Panc1 (cell line): ENCODE measurements around the gene FAM193A. TPM values are rescaled to one million over a fixed set of nuclear protein-coding genes. Genes with fewer than 3 reads are reported as not detected.

ENCODE experiments used
- ATAC-seq: fragments of 200-7000 bp; cut with Tn5 transposase; 2 replicates; pipeline ENCODE4 v1.9.1; 2020; ENCODE audit warnings: mild to moderate bottlenecking, moderate library complexity
- BruUV-seq: library from RNA; stranded (reverse); fragments of 400-500 nt; replicated peaks from 2 replicates; lab custom pipeline; 2021; lab: Mats Ljungman, UMichigan
- CTCF ChIA-PET: fragments of 300-600 bp; sonication (Branson Sonifier 250); formaldehyde crosslinking; loops from one replicate; lab custom pipeline; 2022; ENCODE audit warnings: antibody characterized with exemption; lab: Charles Lee
- POLR2A ChIA-PET: fragments of 300-600 bp; sonication (Branson Sonifier 250); formaldehyde crosslinking; loops from one replicate; lab custom pipeline; 2022; ENCODE audit warnings: antibody characterized with exemption; lab: Charles Lee
- DNase-seq: peaks from one replicate; pipeline ENCODE4 v3.0.0-alpha.2; 2010; ENCODE audit warnings: low read depth, low spot score
- H3K27ac ChIP-seq: 2 replicates; pipeline ENCODE4 v1.5.1; 2011; ENCODE audit warnings: mild to moderate bottlenecking, low read length, inconsistent platforms
- H3K27me3 ChIP-seq: fragments of 200-500 bp; sonication (Bioruptor generic); 2 replicates; pipeline ENCODE4 v1.6.0; 2014; ENCODE audit warnings: low read length, inconsistent platforms; ENCODE audit not compliant: control insufficient read depth, insufficient read depth
- H3K36me3 ChIP-seq: fragments of 200-500 bp; sonication (Bioruptor generic); 2 replicates; pipeline ENCODE4 v1.5.1; 2014; ENCODE audit warnings: inconsistent platforms, mild to moderate bottlenecking, low read length, moderate library complexity; ENCODE audit not compliant: control insufficient read depth, insufficient read depth
- H3K4me1 ChIP-seq: 2 replicates; pipeline ENCODE4 v1.5.1; 2011; ENCODE audit warnings: inconsistent platforms, mild to moderate bottlenecking, low read length, moderate library complexity; ENCODE audit not compliant: control insufficient read depth, insufficient read depth
- H3K4me3 ChIP-seq, 2 experiments: 2 replicates each; pipeline ENCODE4 v1.5.1; 2011 to 2012; ENCODE audit warnings: low read depth in 2 of 2, low read length in 2 of 2, mild to moderate bottlenecking in 2 of 2, inconsistent platforms in 1 of 2, moderate library complexity in 1 of 2
- H3K9me3 ChIP-seq: fragments of 200-500 bp; sonication (Bioruptor generic); 2 replicates; pipeline ENCODE4 v1.5.1; 2014; ENCODE audit warnings: low read depth, mild to moderate bottlenecking, inconsistent platforms, low read length, moderate library complexity; ENCODE audit not compliant: control insufficient read depth, insufficient read depth
- CTCF ChIP-seq: fragments of 450-650 bp; IDR thresholded peaks from 2 replicates; pipeline ENCODE4 v1.5.1; 2017; ENCODE audit warnings: mild to moderate bottlenecking
- POLR2AphosphoS5 ChIP-seq: IDR thresholded peaks from 2 replicates; pipeline ENCODE4 v1.6.1; 2012; ENCODE audit warnings: mild to moderate bottlenecking, low read depth, low read length, moderate library complexity
- REST ChIP-seq, 2 experiments: IDR thresholded peaks; 2 replicates each; pipeline ENCODE4 v1.6.1; 2011 to 2012; ENCODE audit warnings: low read depth in 2 of 2, control low read depth in 1 of 2, low read length in 1 of 2, mild to moderate bottlenecking in 1 of 2, moderate library complexity in 1 of 2; ENCODE audit not compliant: insufficient read depth in 1 of 2
- SIN3A ChIP-seq: IDR thresholded peaks from 2 replicates; pipeline ENCODE4 v1.6.1; 2012; ENCODE audit warnings: low read depth, mild to moderate bottlenecking, low read length, moderate library complexity, borderline replicate concordance; ENCODE audit not compliant: insufficient read depth
- TCF7L2 ChIP-seq: IDR thresholded peaks from 2 replicates; pipeline ENCODE4 v1.6.1; 2011; ENCODE audit warnings: mild to moderate bottlenecking, low read depth, low read length, inconsistent platforms
- in situ Hi-C: cut with HindIII; loops from 2 replicates; pipeline ENCODE4 v1.10.0; 2016; ENCODE audit warnings: low sequenced_read_pairs, low pct_unique_long_range_greater_than_20kb
- intact Hi-C: fragments of 100-400 bp; cut with micrococcal nuclease; formaldehyde crosslinking; loops from one replicate; pipeline ENCODE4 v1.10.0; 2022; ENCODE audit not compliant: unreplicated experiment
- total RNA-seq: library from RNA; stranded (reverse); gene quantifications from one replicate; pipeline ENCODE4 v1.2.1, GENCODE V29; 2021; ENCODE audit not compliant: unreplicated experiment

The FAM193A gene
- total RNA-seq, 1 experiment from 2014 or later: 25.7 TPM

- Histone ChIP-seq H3K27me3 (no peaks in the 10 kb centered on the region), H3K27ac (no peak overlapping the region), H3K9me3 (no peaks in the 10 kb centered on the region), H3K36me3 (no peaks in the 10 kb centered on the region), H3K4me3 (no peak overlapping the region), H3K4me1 (0 out of 2 replicates have a peak, but pooled peaks cover 4% of the 10 kb centered on the region)
- ATAC-seq (0 out of 2 replicates have a peak, but pooled peaks have one; percentile 15), DNase-seq (no peak)
- in situ Hi-C loops: no loop called here
- TF ChIP-seq REST (IDR thresholded peaks at IDR 0.05; ENCODE audit: insufficient read depth in 1 of 2, low read depth in 2 of 2, low read length in 1 of 2): no peak
- TF ChIP-seq SIN3A: no peak
- TF ChIP-seq POLR2AphosphoS5: no peak
- TF ChIP-seq TCF7L2: no peak
- TF ChIP-seq CTCF: no peak
- BruUV-seq: no TSS peak
- POLR2A ChIA-PET: no interaction called here
- intact Hi-C loops: loop anchor here (10.0 kb wide), 1 partner anchor 174 kb away; no protein-coding TSS in a partner anchor
- CTCF ChIA-PET: no interaction called here
Observed at GRCh38 chr4:2761035-2761923, 224.8 kb downstream of the FAM193A start.

GRCh38 chr4:2762048-2762447 is 225.6 kb downstream of the FAM193A start:
- CTCF ChIA-PET: no interaction called here

More at GRCh38 chr4:2762048-2762447, 225.6 kb downstream of the FAM193A start:
- DNase-seq (no peak), ATAC-seq (no peak)
- Histone ChIP-seq H3K4me1 (no peaks in the 10 kb centered on the region), H3K27me3 (no peaks in the 10 kb centered on the region), H3K4me3 (no peak overlapping the region), H3K36me3 (no peaks in the 10 kb centered on the region), H3K27ac (no peak overlapping the region), H3K9me3 (no peaks in the 10 kb centered on the region)
- intact Hi-C loops (loop anchor here (10.0 kb wide), 1 partner anchor 173 kb away; no protein-coding TSS in a partner anchor), in situ Hi-C loops (no loop called here)
- POLR2A ChIA-PET: no interaction called here
- BruUV-seq: no TSS peak
- TF ChIP-seq CTCF (no peak), TCF7L2 (no peak), POLR2AphosphoS5 (no peak), REST (IDR thresholded peaks at IDR 0.05; ENCODE audit: insufficient read depth in 1 of 2, low read depth in 2 of 2, low read length in 1 of 2) (no peak), SIN3A (no peak)
